SW480 (cell line): ENCODE results near the gene PALLD.

Source experiments
- DNase-seq: peaks from one replicate; pipeline ENCODE4 v3.0.0-alpha.2; 2016; ENCODE audit warnings: low spot score

PALLD gene

GRCh38 chr4:168879188-168879587 lies 382.3 kb downstream of the PALLD start:
- no peak for DNase-seq

GRCh38 chr4:168880072-168880675 lies 383.3 kb downstream of the PALLD start:
- DNase-seq, result no peak

- DNase-seq, result no peak
These were observed 384.2 kb downstream of the PALLD start for GRCh38 chr4:168880811-168881595.

GRCh38 chr4:168881781-168882420 lies 385.0 kb downstream of the PALLD start:
- no peak for DNase-seq

GRCh38 chr4:168882650-168883233 lies 385.9 kb downstream of the PALLD start:
- no peak for DNase-seq

- DNase-seq, result no peak
These were observed 386.7 kb downstream of the PALLD start for GRCh38 chr4:168883513-168883912.

GRCh38 chr4:168884251-168885124 lies 387.6 kb downstream of the PALLD start:
- DNase-seq, result no peak

GRCh38 chr4:168885400-168885799 lies 388.5 kb downstream of the PALLD start:
- DNase-seq, result no peak

GRCh38 chr4:168886351-168886750 lies 389.5 kb downstream of the PALLD start:
- DNase-seq, result no peak

GRCh38 chr4:168887809-168888208 lies 391.0 kb downstream of the PALLD start:
- no peak for DNase-seq

- DNase-seq, result no peak
These were observed 391.9 kb downstream of the PALLD start for GRCh38 chr4:168888715-168889215.

GRCh38 chr4:168891086-168891485 lies 394.2 kb downstream of the PALLD start:
- no peak for DNase-seq

- DNase-seq, result no peak
These were observed 394.8 kb downstream of the PALLD start for GRCh38 chr4:168891688-168892087.

GRCh38 chr4:168892475-168892874 lies 395.6 kb downstream of the PALLD start:
- DNase-seq, result no peak

- DNase-seq, result no peak
These were observed 396.4 kb downstream of the PALLD start for GRCh38 chr4:168893205-168893604.

GRCh38 chr4:168893807-168894206 lies 397.0 kb downstream of the PALLD start:
- DNase-seq, result no peak

- DNase-seq, result no peak
These were observed 403.2 kb downstream of the PALLD start for GRCh38 chr4:168900080-168900479.

- DNase-seq, result no peak
These were observed 410.4 kb downstream of the PALLD start for GRCh38 chr4:168907119-168907698.

- DNase-seq, result no peak
These were observed 411.2 kb downstream of the PALLD start for GRCh38 chr4:168908093-168908492.

- no peak for DNase-seq
These were observed 412.0 kb downstream of the PALLD start for GRCh38 chr4:168908851-168909273.

GRCh38 chr4:168914095-168914494 lies 417.2 kb downstream of the PALLD start:
- DNase-seq, result no peak
